WTC11 (cell line): ENCODE data around the gene ATP11A. TPM values are rescaled to one million over a fixed set of nuclear protein-coding genes. Genes with fewer than 3 reads are reported as not detected.

ENCODE experiments used
- ATAC-seq: fragments of 200-7000 bp; cut with Tn5 transposase; 2 replicates; pipeline ENCODE4 v1.10.0; 2021; ENCODE audit warnings: mild to moderate bottlenecking, moderate library complexity
- CTCF ChIA-PET: fragments of 300-600 bp; sonication (Branson Sonifier 250); formaldehyde crosslinking; loops from one replicate; lab custom pipeline; 2021; ENCODE audit warnings: antibody characterized with exemption; lab: Charles Lee
- POLR2A ChIA-PET: fragments of 350-600 bp; sonication (Branson Sonifier 250); formaldehyde crosslinking; loops from one replicate; lab custom pipeline; 2021; ENCODE audit warnings: antibody characterized with exemption; lab: Charles Lee
- DNase-seq: peaks from one replicate; pipeline ENCODE4 v3.0.0; 2021; ENCODE audit warnings: low spot score
- H3K27ac Mint-ChIP-seq: 2 replicates; pipeline ENCODE4 v1.8.0; 2021; ENCODE audit warnings: mixed read lengths
- H3K27me3 Mint-ChIP-seq: 2 replicates; pipeline ENCODE4 v1.8.0; 2021; ENCODE audit warnings: low read depth, mild to moderate bottlenecking, moderate library complexity, mixed read lengths
- H3K36me3 Mint-ChIP-seq: 2 replicates; pipeline ENCODE4 v1.8.0; 2021; ENCODE audit warnings: mixed read lengths
- H3K4me1 Mint-ChIP-seq: 2 replicates; pipeline ENCODE4 v1.8.0; 2022; ENCODE audit warnings: mixed read lengths
- H3K4me3 Mint-ChIP-seq: 2 replicates; pipeline ENCODE4 v1.8.0; 2021; ENCODE audit warnings: mild to moderate bottlenecking, moderate library complexity, mixed read lengths
- H3K9me3 Mint-ChIP-seq: 2 replicates; pipeline ENCODE4 v1.8.0; 2021; ENCODE audit warnings: mixed read lengths
- AFF4 ChIP-seq: sonication (generic); formaldehyde crosslinking; IDR thresholded peaks from 2 replicates; pipeline ENCODE4 v1.8.1; 2023; ENCODE audit warnings: mild to moderate bottlenecking, missing genetic modification reagents, borderline replicate concordance
- ATF2 ChIP-seq: sonication (generic); formaldehyde crosslinking; IDR thresholded peaks from 2 replicates; pipeline ENCODE4 v1.8.1; 2022; ENCODE audit warnings: low read depth, missing genetic modification reagents, borderline replicate concordance
- CDX4 ChIP-seq: fragments of 250-450 bp; sonication (Bioruptor Pico); IDR thresholded peaks from 2 replicates; pipeline ENCODE4 v1.9.0; 2021; ENCODE audit warnings: moderate library complexity, mild to moderate bottlenecking, inconsistent platforms, borderline replicate concordance
- CREM ChIP-seq: sonication (generic); formaldehyde crosslinking; IDR thresholded peaks from 2 replicates; pipeline ENCODE4 v1.8.1; 2022; ENCODE audit warnings: mild to moderate bottlenecking, missing genetic modification reagents, moderate library complexity
- E2F5 ChIP-seq: sonication (generic); formaldehyde crosslinking; IDR thresholded peaks from 2 replicates; pipeline ENCODE4 v1.8.1; 2022; ENCODE audit warnings: mild to moderate bottlenecking, moderate library complexity, missing genetic modification reagents
- ELF4 ChIP-seq: sonication (generic); formaldehyde crosslinking; IDR thresholded peaks from 2 replicates; pipeline ENCODE4 v1.8.1; 2022; ENCODE audit warnings: low read depth, mild to moderate bottlenecking, moderate library complexity, missing genetic modification reagents
- FOXP1 ChIP-seq: sonication (generic); formaldehyde crosslinking; IDR thresholded peaks from 2 replicates; pipeline ENCODE4 v1.8.0; 2022; ENCODE audit warnings: missing genetic modification reagents, mild to moderate bottlenecking, moderate library complexity, borderline replicate concordance
- FOXP4 ChIP-seq: sonication (generic); formaldehyde crosslinking; IDR thresholded peaks from 2 replicates; pipeline ENCODE4 v1.8.0; 2022; ENCODE audit warnings: mild to moderate bottlenecking, missing genetic modification reagents
- KAT7 ChIP-seq: sonication (generic); formaldehyde crosslinking; IDR thresholded peaks from 2 replicates; pipeline ENCODE4 v1.8.1; 2023; ENCODE audit warnings: missing genetic modification reagents, mild to moderate bottlenecking, borderline replicate concordance
- MAX ChIP-seq: sonication (generic); formaldehyde crosslinking; IDR thresholded peaks from 2 replicates; pipeline ENCODE4 v1.8.0; 2022; ENCODE audit warnings: mild to moderate bottlenecking, missing genetic modification reagents
- MXD4 ChIP-seq: fragments of 250-450 bp; sonication (Bioruptor Pico); IDR thresholded peaks from 2 replicates; pipeline ENCODE4 v1.8.0; 2021; ENCODE audit warnings: mild to moderate bottlenecking, moderate library complexity, borderline replicate concordance
- SMAD4 ChIP-seq: sonication (generic); formaldehyde crosslinking; IDR thresholded peaks from 2 replicates; pipeline ENCODE4 v1.8.0; 2022; ENCODE audit warnings: mild to moderate bottlenecking, missing genetic modification reagents
- STAT6 ChIP-seq: sonication (generic); formaldehyde crosslinking; conservative IDR thresholded peaks from 2 replicates; pipeline ENCODE4 v1.8.1; 2023; ENCODE audit warnings: mild to moderate bottlenecking, low read depth, missing genetic modification reagents, moderate library complexity
- ZNF219 ChIP-seq: sonication (generic); formaldehyde crosslinking; IDR thresholded peaks from 2 replicates; pipeline ENCODE4 v1.8.0; 2023; ENCODE audit warnings: missing genetic modification reagents, mild to moderate bottlenecking, borderline replicate concordance
- ZNF232 ChIP-seq: sonication (generic); formaldehyde crosslinking; IDR thresholded peaks from 2 replicates; pipeline ENCODE4 v1.8.0; 2022; ENCODE audit warnings: mild to moderate bottlenecking, missing genetic modification reagents
- ZNF425 ChIP-seq: fragments of 250-450 bp; sonication (Bioruptor Pico); conservative IDR thresholded peaks from 2 replicates; pipeline ENCODE4 v1.9.0; 2021; ENCODE audit warnings: mild to moderate bottlenecking
- total RNA-seq: library from RNA; stranded (reverse); gene quantifications from 3 replicates; pipeline ENCODE4 v1.2.3, GENCODE V29; 2021

Gene ATP11A
- total RNA-seq, 1 experiment from 2014 or later: 100 TPM

GRCh38 chr13:112845511-112846144 is 155.8 kb downstream of the ATP11A start:
- peaks cover 13% of the 10 kb centered on the region for H3K4me1 Mint-ChIP-seq
- H3K27me3 Mint-ChIP-seq: no peaks in the 10 kb centered on the region
- CTCF ChIA-PET: no interaction called here
- no peaks in the 10 kb centered on the region for H3K9me3 Mint-ChIP-seq
- TF ChIP-seq ZNF232 (CRISPR knock-in tag) (no peak), ZNF425 (CRISPR knock-in tag) (no peak), ATF2 (no peak), MAX (no peak), FOXP4 (CRISPR knock-in tag) (no peak), ZNF219 (CRISPR knock-in tag) (no peak), E2F5 (CRISPR knock-in tag) (no peak), AFF4 (CRISPR knock-in tag) (no peak), CDX4 (CRISPR knock-in tag) (no peak)
- peak overlapping the region; percentile 58 for H3K27ac Mint-ChIP-seq
- DNase-seq (no peak), ATAC-seq (no peak)
- peaks cover 38% of the 10 kb centered on the region for H3K36me3 Mint-ChIP-seq
- no peak overlapping the region for H3K4me3 Mint-ChIP-seq
- POLR2A ChIA-PET: no interaction called here

- ATAC-seq (no peak), DNase-seq (no peak)
- ChIA-PET CTCF (no interaction called here), POLR2A (no interaction called here)
- no peak overlapping the region for H3K4me3 Mint-ChIP-seq
- peaks cover 47% of the 10 kb centered on the region for H3K36me3 Mint-ChIP-seq
- peaks cover 13% of the 10 kb centered on the region for H3K4me1 Mint-ChIP-seq
- H3K27ac Mint-ChIP-seq: peak overlapping the region; percentile 58
- no peaks in the 10 kb centered on the region for H3K9me3 Mint-ChIP-seq
- H3K27me3 Mint-ChIP-seq: no peaks in the 10 kb centered on the region
- no peak for TF ChIP-seq ELF4 (CRISPR knock-in tag)
- no peak for TF ChIP-seq KAT7 (CRISPR knock-in tag)
- TF ChIP-seq ZNF219 (CRISPR knock-in tag): no peak
- TF ChIP-seq STAT6 (CRISPR knock-in tag): no peak
- no peak for TF ChIP-seq CREM
- no peak for TF ChIP-seq MXD4 (CRISPR knock-in tag)
- no peak for TF ChIP-seq FOXP1 (CRISPR knock-in tag)
- no peak for TF ChIP-seq SMAD4 (CRISPR knock-in tag)
These were observed 156.7 kb downstream of the ATP11A start for GRCh38 chr13:112846411-112847115.
